A549 (cell line): Measurements from ENCODE around the gene ODC1. TPM values are rescaled to one million over a fixed set of nuclear protein-coding genes. Genes with fewer than 3 reads are reported as not detected.

Experiments used
- CBX2 ChIP-seq: fragments of 200-600 bp; sonication (generic); IDR thresholded peaks from 2 replicates; pipeline ENCODE4 v1.6.1; 2016; ENCODE audit warnings: low read depth, mild to moderate bottlenecking, borderline replicate concordance
- CBX8 ChIP-seq: fragments of 200-600 bp; sonication (generic); IDR thresholded peaks from 2 replicates; pipeline ENCODE4 v1.6.1; 2016
- CHD2 ChIP-seq: fragments of 150-350 bp; IDR thresholded peaks from 2 replicates; pipeline ENCODE4 v1.6.1; 2014; ENCODE audit warnings: low read length; ENCODE audit not compliant: partially characterized antibody
- CHD4 ChIP-seq: fragments of 200-600 bp; sonication (generic); IDR thresholded peaks from 2 replicates; pipeline ENCODE4 v1.6.1; 2016; ENCODE audit warnings: antibody characterized with exemption, mild to moderate bottlenecking, borderline replicate concordance
- EP300 ChIP-seq, 2 experiments: fragments of >200 bp; sonication (Bioruptor Twin); formaldehyde crosslinking; IDR thresholded peaks; 2 replicates in 1 of 2; 3 replicates in 1 of 2; pipeline ENCODE4 v1.6.1; 2016 to 2017
- FOSL2 ChIP-seq, 2 experiments: fragments of 450-650 bp in 1 of 2; fragments of >200 bp in 1 of 2; sonication (Bioruptor Twin) in 1 of 2; formaldehyde crosslinking; IDR thresholded peaks; 2 replicates each; pipeline versions ENCODE4 v1.5.0 to v1.6.1; 2016 to 2020; ENCODE audit warnings: mild to moderate bottlenecking in 1 of 2, moderate library complexity in 1 of 2
- GATA3 ChIP-seq: IDR thresholded peaks from 2 replicates; pipeline ENCODE4 v1.6.1; 2012; ENCODE audit warnings: borderline replicate concordance
- HDAC2 ChIP-seq: fragments of 200-600 bp; sonication (generic); IDR thresholded peaks from 2 replicates; pipeline ENCODE4 v1.6.1; 2016
- HEYL ChIP-seq: fragments of 250-450 bp; sonication (Bioruptor Pico); IDR thresholded peaks from 2 replicates; pipeline ENCODE4 v1.8.0; 2021; ENCODE audit warnings: mild to moderate bottlenecking, moderate library complexity
- HOXA7 ChIP-seq: fragments of 250-450 bp; sonication (Bioruptor Pico); IDR thresholded peaks from 2 replicates; pipeline ENCODE4 v1.5.0; 2020; ENCODE audit warnings: mild to moderate bottlenecking, moderate library complexity
- HOXB5 ChIP-seq: fragments of 250-450 bp; sonication (Bioruptor Pico); IDR thresholded peaks from 2 replicates; pipeline ENCODE4 v1.5.0; 2020; ENCODE audit warnings: mild to moderate bottlenecking, moderate library complexity
- JUNB ChIP-seq: fragments of >200 bp; sonication (Bioruptor Twin); formaldehyde crosslinking; IDR thresholded peaks from 2 replicates; pipeline ENCODE4 v1.6.1; 2016
- KDM1A ChIP-seq: fragments of 200-600 bp; sonication (generic); IDR thresholded peaks from 2 replicates; pipeline ENCODE4 v1.6.1; 2016; ENCODE audit warnings: low read depth, mild to moderate bottlenecking
- KDM5A ChIP-seq: fragments of 200-600 bp; sonication (generic); IDR thresholded peaks from 2 replicates; pipeline ENCODE4 v1.6.1; 2016; ENCODE audit warnings: antibody characterized with exemption, mild to moderate bottlenecking
- MYC ChIP-seq: IDR thresholded peaks from 2 replicates; pipeline ENCODE4 v1.6.1; 2012; ENCODE audit warnings: mild to moderate bottlenecking, inconsistent platforms, low read length, improper control_type of control experiment, borderline replicate concordance
- NR3C1 ChIP-seq: fragments of >200 bp; sonication (Bioruptor Twin); formaldehyde crosslinking; IDR thresholded peaks from 3 replicates; pipeline ENCODE4 v1.6.1; 2017
- PHF8 ChIP-seq: fragments of 200-600 bp; sonication (generic); IDR thresholded peaks from 2 replicates; pipeline ENCODE4 v1.6.1; 2016; ENCODE audit warnings: low read depth, mild to moderate bottlenecking, antibody characterized with exemption, moderate library complexity, borderline replicate concordance
- POLR2A ChIP-seq: IDR thresholded peaks from 2 replicates; pipeline ENCODE4 v1.6.1; 2012; ENCODE audit warnings: mild to moderate bottlenecking, low read length
- RCOR1 ChIP-seq: fragments of 150-350 bp; IDR thresholded peaks from 2 replicates; pipeline ENCODE4 v1.6.1; 2014; ENCODE audit warnings: antibody characterized with exemption, low read length, low read depth
- RFX5 ChIP-seq: fragments of 450-650 bp; IDR thresholded peaks from 2 replicates; pipeline ENCODE4 v1.7.1; 2014; ENCODE audit warnings: antibody characterized with exemption, mild to moderate bottlenecking, moderate library complexity
- SREBF2 ChIP-seq: fragments of 450-650 bp; IDR thresholded peaks from 2 replicates; pipeline ENCODE4 v1.6.1; 2014; ENCODE audit warnings: mild to moderate bottlenecking, moderate library complexity
- TFCP2L1 ChIP-seq: fragments of 250-450 bp; sonication (Bioruptor Pico); IDR thresholded peaks from 2 replicates; pipeline ENCODE4 v1.5.0; 2021; ENCODE audit warnings: mild to moderate bottlenecking
- ZFP36 ChIP-seq: fragments of 450-650 bp; IDR thresholded peaks from 2 replicates; pipeline ENCODE4 v1.6.1; 2014; ENCODE audit warnings: borderline replicate concordance; ENCODE audit not compliant: partially characterized antibody
- ZNF302 ChIP-seq: fragments of 250-450 bp; sonication (Bioruptor Pico); IDR thresholded peaks from 2 replicates; pipeline ENCODE4 v1.9.0; 2021; ENCODE audit warnings: inconsistent platforms, mild to moderate bottlenecking, moderate library complexity
- ZSCAN20 ChIP-seq: fragments of 250-450 bp; sonication (Bioruptor Pico); IDR thresholded peaks from 2 replicates; pipeline ENCODE4 v1.8.0; 2022; ENCODE audit warnings: mild to moderate bottlenecking, moderate library complexity
- polyA plus RNA-seq, 4 experiments: library from polyadenylated mRNA; depleted of rRNA in 3 of 4; stranded (reverse); fragments of >200 nt; fragmentation: RNase III in 1 of 4; extraction: RNeasy Plus Mini Kit Qiagen cat#74134 plus additional on column Dnase treatment in 1 of 4; gene quantifications; 2 replicates in 3 of 4; 3 replicates in 1 of 4; pipeline ENCODE4 v1.2.3, GENCODE V29; 2011 to 2017
- TF ChIP-seq, protein P1 (sequence below): fragments of >200 bp; sonication (Bioruptor Twin); formaldehyde crosslinking; IDR thresholded peaks from 2 replicates; pipeline ENCODE4 v1.6.1; 2016
- TF ChIP-seq, protein P2 (sequence below): fragments of 150-350 bp; IDR thresholded peaks from 2 replicates; pipeline ENCODE4 v1.6.1; 2014; ENCODE audit warnings: low read depth, mild to moderate bottlenecking, low read length
- TF ChIP-seq, protein P3 (sequence below): fragments of >200 bp; sonication (Bioruptor Twin); formaldehyde crosslinking; IDR thresholded peaks from 3 replicates; pipeline ENCODE4 v1.5.1; 2016
- TF ChIP-seq, protein P4 (sequence below): IDR thresholded peaks from 2 replicates; pipeline ENCODE4 v1.6.1; 2012

Gene ODC1
- polyA plus RNA-seq, 2 of the 4 experiments (the other 2 are of a cell fraction) = 57.8 to 265 TPM

DNA sequence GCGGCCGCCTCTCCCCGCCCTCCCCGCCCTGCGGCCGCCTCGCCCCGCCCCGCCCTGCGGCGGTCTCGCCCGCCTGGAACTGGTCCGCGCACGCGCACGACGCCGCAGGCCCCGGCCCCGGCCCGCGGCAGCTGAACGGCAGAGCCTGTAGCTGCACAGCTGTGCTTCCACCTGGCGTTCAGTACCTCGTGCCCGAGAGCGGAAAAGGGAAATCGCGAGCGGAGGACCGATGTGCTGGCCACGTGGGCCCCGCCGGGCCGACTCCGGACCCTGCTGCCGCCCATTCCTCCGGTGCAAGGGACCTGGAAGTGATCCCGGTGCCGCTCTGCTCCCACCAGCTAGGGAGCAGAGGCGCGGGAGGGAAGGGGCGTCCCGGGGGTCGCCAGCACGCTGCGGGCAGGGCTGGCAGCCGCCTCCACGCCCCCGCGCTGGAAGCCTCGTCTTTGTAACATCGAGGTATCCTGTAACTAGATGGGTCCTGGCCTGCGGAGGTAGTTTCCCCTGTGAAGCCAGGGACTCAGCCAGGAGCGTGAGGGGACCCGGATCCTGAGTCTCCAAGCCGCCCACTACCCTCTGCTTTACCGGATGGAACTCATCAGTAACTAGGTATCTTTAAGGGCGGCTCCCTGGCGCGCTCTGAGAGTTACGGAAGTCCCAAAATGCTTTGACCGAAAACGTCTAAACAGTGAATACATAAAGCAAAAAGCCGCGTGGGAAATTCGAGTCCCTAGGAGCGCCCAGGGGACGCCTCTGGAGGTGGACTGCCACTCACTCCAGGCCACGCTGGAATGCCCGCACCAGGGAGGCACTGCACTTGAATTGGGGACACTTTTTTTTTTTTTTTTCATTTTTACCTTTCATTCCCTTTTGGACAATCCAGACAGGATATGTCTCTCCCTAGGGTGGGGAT is 704 bp upstream of the ODC1 start (continued):
- TF ChIP-seq, protein P1, sequence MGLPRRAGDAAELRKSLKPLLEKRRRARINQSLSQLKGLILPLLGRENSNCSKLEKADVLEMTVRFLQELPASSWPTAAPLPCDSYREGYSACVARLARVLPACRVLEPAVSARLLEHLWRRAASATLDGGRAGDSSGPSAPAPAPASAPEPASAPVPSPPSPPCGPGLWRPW = no peak
- TF ChIP-seq, protein P2, sequence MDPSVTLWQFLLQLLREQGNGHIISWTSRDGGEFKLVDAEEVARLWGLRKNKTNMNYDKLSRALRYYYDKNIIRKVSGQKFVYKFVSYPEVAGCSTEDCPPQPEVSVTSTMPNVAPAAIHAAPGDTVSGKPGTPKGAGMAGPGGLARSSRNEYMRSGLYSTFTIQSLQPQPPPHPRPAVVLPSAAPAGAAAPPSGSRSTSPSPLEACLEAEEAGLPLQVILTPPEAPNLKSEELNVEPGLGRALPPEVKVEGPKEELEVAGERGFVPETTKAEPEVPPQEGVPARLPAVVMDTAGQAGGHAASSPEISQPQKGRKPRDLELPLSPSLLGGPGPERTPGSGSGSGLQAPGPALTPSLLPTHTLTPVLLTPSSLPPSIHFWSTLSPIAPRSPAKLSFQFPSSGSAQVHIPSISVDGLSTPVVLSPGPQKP = no peak
- TF ChIP-seq FOSL2 (IDR thresholded peaks at IDR 0.05) (no peak), FOSL2 (CRISPR knock-in tag; IDR thresholded peaks at IDR 0.05) (no peak), RCOR1 (no peak), POLR2A (peak; percentile 76), PHF8 (peak; percentile 42; the same call in 1 of the 2 replicates), CBX8 (no peak), SREBF2 (no peak), ZSCAN20 (CRISPR knock-in tag) (peak; percentile 62; the same call in 1 of the 2 replicates), TFCP2L1 (CRISPR knock-in tag) (peak; percentile 93), CBX2 (no peak), KDM5A (no peak), KDM1A (no peak), CHD4 (no peak), ZNF302 (peak; percentile 81; the same call in 1 of the 2 replicates), HOXB5 (peak; percentile 95), NR3C1 (no peak), CHD2 (no peak), GATA3 (no peak; the same call in 1 of the 2 replicates), HDAC2 (peak; percentile 84; the same call in 1 of the 2 replicates), RFX5 (no peak), HOXA7 (CRISPR knock-in tag) (peak; percentile 49; the same call in 1 of the 2 replicates), EP300 (IDR thresholded peaks at IDR 0.05) (no peak), HEYL (peak; percentile 75; the same call in 1 of the 2 replicates), MYC (peak; percentile 92), ZFP36 (no peak), JUNB (no peak)
- TF ChIP-seq, protein P3, sequence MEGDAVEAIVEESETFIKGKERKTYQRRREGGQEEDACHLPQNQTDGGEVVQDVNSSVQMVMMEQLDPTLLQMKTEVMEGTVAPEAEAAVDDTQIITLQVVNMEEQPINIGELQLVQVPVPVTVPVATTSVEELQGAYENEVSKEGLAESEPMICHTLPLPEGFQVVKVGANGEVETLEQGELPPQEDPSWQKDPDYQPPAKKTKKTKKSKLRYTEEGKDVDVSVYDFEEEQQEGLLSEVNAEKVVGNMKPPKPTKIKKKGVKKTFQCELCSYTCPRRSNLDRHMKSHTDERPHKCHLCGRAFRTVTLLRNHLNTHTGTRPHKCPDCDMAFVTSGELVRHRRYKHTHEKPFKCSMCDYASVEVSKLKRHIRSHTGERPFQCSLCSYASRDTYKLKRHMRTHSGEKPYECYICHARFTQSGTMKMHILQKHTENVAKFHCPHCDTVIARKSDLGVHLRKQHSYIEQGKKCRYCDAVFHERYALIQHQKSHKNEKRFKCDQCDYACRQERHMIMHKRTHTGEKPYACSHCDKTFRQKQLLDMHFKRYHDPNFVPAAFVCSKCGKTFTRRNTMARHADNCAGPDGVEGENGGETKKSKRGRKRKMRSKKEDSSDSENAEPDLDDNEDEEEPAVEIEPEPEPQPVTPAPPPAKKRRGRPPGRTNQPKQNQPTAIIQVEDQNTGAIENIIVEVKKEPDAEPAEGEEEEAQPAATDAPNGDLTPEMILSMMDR = 0 out of 3 replicates have a peak, but pooled peaks have one; percentile 27
- TF ChIP-seq, protein P4, sequence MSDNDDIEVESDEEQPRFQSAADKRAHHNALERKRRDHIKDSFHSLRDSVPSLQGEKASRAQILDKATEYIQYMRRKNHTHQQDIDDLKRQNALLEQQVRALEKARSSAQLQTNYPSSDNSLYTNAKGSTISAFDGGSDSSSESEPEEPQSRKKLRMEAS = peak; percentile 99
- TF ChIP-seq, all 56 proteins: peak for 25
